HAP-1 (cell line): ENCODE measurements around the gene KRT9.

Source experiments
- DNase-seq, 2 experiments: peaks; one replicate each; pipeline ENCODE4 v3.0.0-alpha.2; 2016 to 2020; ENCODE audit warnings: low spot score in 2 of 2
- H3K27me3 ChIP-seq: fragments of 250-450 bp; sonication (Bioruptor Pico); 2 replicates; pipeline ENCODE4 v1.5.1; 2020; ENCODE audit warnings: low read depth, mild to moderate bottlenecking, moderate library complexity
- H3K36me3 ChIP-seq: fragments of 250-450 bp; sonication (Bioruptor Pico); replicated peaks from 2 replicates; pipeline ENCODE4 v1.5.1; 2020; ENCODE audit warnings: mild to moderate bottlenecking
- H3K4me1 ChIP-seq: fragments of 250-450 bp; sonication (Bioruptor Pico); 2 replicates; pipeline ENCODE4 v1.5.1; 2020; ENCODE audit warnings: mild to moderate bottlenecking
- H3K4me3 ChIP-seq: fragments of 250-450 bp; sonication (Bioruptor Pico); 2 replicates; pipeline ENCODE4 v1.5.1; 2020; ENCODE audit warnings: mild to moderate bottlenecking, moderate library complexity
- H3K9me3 ChIP-seq: fragments of 250-450 bp; sonication (Bioruptor Pico); 2 replicates; pipeline ENCODE4 v1.5.1; 2020; ENCODE audit warnings: mild to moderate bottlenecking, moderate library complexity
- in situ Hi-C: fragments of 300-500 bp; cut with MboI; formaldehyde crosslinking; loops from 3 replicates; pipeline ENCODE4 v1.14.3; 2020; ENCODE audit warnings: low sequenced_read_pairs, inconsistent platforms, mixed read lengths

The KRT9 gene

DNA sequence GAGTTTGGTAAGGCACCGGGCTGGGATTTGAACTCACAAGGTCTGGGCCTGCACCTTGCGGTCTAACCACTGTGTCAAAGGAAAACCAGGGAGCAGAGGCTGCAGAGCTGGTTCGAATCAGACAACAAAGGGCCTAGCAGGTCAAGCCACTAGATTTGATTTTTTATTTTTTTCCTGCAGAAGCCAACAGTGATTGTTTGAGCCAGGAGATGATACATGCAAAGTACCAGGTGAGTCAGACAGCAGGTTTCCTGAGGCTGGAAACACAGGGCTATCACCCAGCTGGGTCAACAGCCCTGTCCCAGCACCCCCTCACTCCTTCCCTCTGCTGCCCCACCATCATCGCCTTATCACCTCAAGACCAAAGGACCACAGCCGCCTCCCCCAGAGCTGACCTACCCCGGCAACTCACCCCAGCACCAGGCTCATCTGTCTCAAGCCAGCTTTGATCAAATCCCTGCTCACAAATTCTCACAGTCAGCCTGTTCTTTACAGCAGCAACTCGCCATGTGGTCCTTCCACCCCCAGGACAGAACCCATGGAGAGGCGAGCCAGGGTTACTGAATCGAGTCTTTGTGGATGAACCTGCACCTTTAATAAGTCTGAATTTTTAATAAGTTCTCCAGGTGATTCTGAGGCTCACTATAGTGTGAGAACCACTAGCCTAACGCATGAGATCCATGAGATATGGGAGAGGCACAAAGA is 30.8 kb downstream of the KRT9 start:
- H3K36me3 ChIP-seq = no peaks in the 10 kb centered on the region
- no peaks in the 10 kb centered on the region for H3K9me3 ChIP-seq
- no peaks in the 10 kb centered on the region for H3K27me3 ChIP-seq
- in situ Hi-C loops = no loop called here
- DNase-seq = no peak
- no peaks in the 10 kb centered on the region for H3K4me1 ChIP-seq
- H3K4me3 ChIP-seq = no peak overlapping the region

DNA sequence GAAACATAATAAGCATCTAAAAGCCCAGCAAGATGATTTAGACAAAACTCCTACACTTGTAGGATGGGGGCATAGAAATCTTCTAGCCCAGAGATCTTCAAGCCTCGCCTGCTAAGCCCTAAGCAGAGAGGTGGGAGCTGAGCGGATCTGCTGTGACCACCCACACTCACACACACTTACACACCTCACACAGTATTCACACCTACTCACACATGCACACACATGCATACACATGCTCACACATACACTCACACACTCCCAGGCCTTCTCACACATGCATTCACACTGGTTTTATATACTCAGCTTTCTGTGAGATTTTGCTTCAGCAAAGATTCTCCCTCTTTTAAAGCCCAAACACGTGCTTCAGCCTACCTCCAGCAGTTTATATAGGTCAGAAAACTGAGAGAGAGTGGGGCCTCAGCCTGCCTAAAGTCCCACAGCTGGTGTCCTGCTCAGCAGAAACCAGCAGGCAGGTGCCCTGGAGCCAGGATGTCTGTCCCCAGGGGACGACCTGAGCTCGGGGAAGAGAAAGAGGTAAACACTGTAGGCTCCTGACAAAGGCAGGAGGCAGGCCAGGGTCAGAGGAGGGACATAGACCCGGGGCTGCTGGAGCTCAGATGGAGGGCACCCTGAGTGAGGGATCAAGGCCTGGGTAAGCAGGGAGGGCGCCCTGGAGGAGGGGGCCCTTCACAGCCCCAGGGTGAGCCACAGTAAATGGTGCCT is 31.7 kb downstream of the KRT9 start:
- H3K36me3 ChIP-seq = no peaks in the 10 kb centered on the region
- DNase-seq = no peak
- no peak overlapping the region for H3K4me3 ChIP-seq
- H3K9me3 ChIP-seq = no peaks in the 10 kb centered on the region
- H3K4me1 ChIP-seq = no peaks in the 10 kb centered on the region
- in situ Hi-C loops = no loop called here
- 0 out of 2 replicates have a peak, but pooled peaks cover 4% of the 10 kb centered on the region for H3K27me3 ChIP-seq

GRCh38 chr17:41539071-41539492 is 32.8 kb downstream of the KRT9 start:
- H3K27me3 ChIP-seq = 0 out of 2 replicates have a peak, but pooled peaks cover 4% of the 10 kb centered on the region
- no peaks in the 10 kb centered on the region for H3K36me3 ChIP-seq
- in situ Hi-C loops = no loop called here
- H3K4me1 ChIP-seq = no peaks in the 10 kb centered on the region
- no peak overlapping the region for H3K4me3 ChIP-seq
- no peaks in the 10 kb centered on the region for H3K9me3 ChIP-seq
- DNase-seq = no peak

- DNase-seq = no peak
- in situ Hi-C loops = no loop called here
- H3K27me3 ChIP-seq = 0 out of 2 replicates have a peak, but pooled peaks cover 4% of the 10 kb centered on the region
- no peaks in the 10 kb centered on the region for H3K36me3 ChIP-seq
- no peak overlapping the region for H3K4me3 ChIP-seq
- no peaks in the 10 kb centered on the region for H3K9me3 ChIP-seq
- no peaks in the 10 kb centered on the region for H3K4me1 ChIP-seq
These were observed 33.3 kb downstream of the KRT9 start for GRCh38 chr17:41538565-41538991.

DNA sequence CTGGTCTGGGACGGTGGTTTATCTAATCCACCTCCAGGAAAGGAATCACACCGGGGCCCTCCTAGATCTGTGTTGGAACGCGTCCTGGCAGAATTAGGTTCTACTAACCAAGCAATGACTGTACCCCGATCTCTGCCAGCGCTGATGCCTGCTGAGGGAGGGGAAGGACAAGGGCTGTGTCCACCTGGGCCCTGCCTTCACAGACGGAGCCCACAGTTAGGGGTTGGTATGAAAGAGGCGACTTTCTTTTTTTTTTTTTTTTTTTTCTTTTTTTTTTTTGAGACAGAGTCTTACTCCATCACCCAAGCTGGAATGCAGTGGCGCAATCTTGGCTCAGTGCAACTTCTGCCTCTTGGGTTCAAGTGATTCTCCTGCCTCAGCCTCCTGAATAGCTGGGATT is 33.9 kb downstream of the KRT9 start:
- H3K36me3 ChIP-seq = no peaks in the 10 kb centered on the region
- H3K4me3 ChIP-seq = no peak overlapping the region
- H3K9me3 ChIP-seq = no peaks in the 10 kb centered on the region
- no peaks in the 10 kb centered on the region for H3K4me1 ChIP-seq
- H3K27me3 ChIP-seq = 0 out of 2 replicates have a peak, but pooled peaks cover 4% of the 10 kb centered on the region
- in situ Hi-C loops = no loop called here
- no peak for DNase-seq

GRCh38 chr17:41537614-41537954 is 34.3 kb downstream of the KRT9 start:
- in situ Hi-C loops = no loop called here
- no peak overlapping the region for H3K4me3 ChIP-seq
- H3K27me3 ChIP-seq = peaks cover 7% of the 10 kb centered on the region; the same call in 1 of the 2 replicates
- no peaks in the 10 kb centered on the region for H3K9me3 ChIP-seq
- no peaks in the 10 kb centered on the region for H3K4me1 ChIP-seq
- DNase-seq = no peak
- no peaks in the 10 kb centered on the region for H3K36me3 ChIP-seq

- no peaks in the 10 kb centered on the region for H3K4me1 ChIP-seq
- in situ Hi-C loops = no loop called here
These were observed 34.9 kb downstream of the KRT9 start for GRCh38 chr17:41536741-41537613.

DNA sequence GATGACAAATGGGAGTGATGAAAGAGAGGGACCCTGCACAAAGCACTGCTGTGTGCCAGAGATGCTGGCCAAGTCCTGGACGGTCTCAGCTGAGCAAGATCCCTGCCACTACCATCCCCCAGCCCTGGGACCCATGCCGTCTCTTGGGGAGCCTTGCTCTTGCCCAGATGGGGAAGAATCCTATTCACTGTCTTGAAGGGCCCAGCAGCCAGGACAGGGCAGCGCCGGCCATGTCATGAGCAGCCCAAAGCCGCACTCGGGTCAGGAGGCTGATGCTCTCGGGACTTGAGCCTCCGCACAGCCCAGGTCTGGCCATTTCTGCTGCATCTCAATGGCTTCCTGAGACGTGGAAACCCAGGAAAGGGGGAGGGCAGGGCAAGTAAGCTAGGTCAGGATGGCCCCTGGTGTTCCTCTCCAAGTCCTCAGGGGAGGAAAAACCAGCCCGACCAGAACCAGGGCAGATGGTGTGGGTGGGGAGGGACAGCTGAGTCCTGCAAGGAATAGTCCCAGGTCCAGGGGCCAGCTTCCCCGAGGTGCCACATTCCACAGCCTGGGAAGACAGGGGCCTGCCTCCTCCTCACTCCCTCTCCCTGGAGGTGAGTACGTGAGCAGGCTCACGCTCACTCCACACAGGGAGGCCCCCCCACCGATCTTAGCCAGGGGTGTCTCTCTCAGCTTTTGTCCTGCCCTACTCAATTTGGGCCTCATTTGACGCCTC is 35.9 kb downstream of the KRT9 start:
- Histone ChIP-seq H3K27me3 (peaks cover 14% of the 10 kb centered on the region; the same call in 1 of the 2 replicates), H3K36me3 (no peaks in the 10 kb centered on the region), H3K4me3 (no peak overlapping the region), H3K4me1 (no peaks in the 10 kb centered on the region), H3K9me3 (no peaks in the 10 kb centered on the region)
- no peak for DNase-seq
- in situ Hi-C loops = no loop called here

More at GRCh38 chr17:41536741-41537613, 34.9 kb downstream of the KRT9 start:
- Histone ChIP-seq H3K4me3 (no peak overlapping the region), H3K9me3 (no peaks in the 10 kb centered on the region), H3K27me3 (peaks cover 9% of the 10 kb centered on the region; the same call in 1 of the 2 replicates), H3K36me3 (no peaks in the 10 kb centered on the region)
- DNase-seq = no peak

DNA sequence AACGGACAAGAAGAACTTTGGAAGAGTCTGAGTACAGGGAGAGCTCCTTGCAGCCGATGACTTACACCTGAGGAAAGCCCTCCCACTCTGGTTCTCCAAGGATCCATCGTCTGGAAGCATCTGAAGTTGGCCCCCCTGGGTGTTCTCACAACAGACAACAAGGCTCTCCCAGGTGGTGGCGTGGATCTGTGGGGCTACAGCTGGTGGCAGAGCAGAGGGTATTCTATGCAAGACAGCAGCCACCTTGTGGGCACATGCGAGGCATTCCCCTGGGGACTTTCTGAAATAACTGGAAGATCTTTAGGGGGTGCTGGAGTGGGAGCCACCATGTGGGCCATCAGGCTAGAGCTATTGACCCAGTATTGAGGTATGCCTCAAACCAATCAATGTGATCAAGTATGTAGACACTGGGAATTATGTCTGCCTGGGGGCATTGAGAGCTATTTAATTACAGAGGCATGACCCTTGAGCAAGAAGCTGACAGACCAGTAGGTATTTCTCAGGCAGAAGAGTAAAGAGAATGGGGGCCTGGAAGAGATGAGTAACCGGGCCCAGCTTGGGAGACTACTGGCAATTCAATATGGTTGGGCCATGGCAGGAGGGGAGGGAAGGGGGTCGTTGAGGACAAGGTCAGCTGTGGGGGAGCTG is 36.8 kb downstream of the KRT9 start:
- H3K4me3 ChIP-seq = no peak overlapping the region
- no peaks in the 10 kb centered on the region for H3K9me3 ChIP-seq
- H3K36me3 ChIP-seq = no peaks in the 10 kb centered on the region
- H3K27me3 ChIP-seq = peaks cover 14% of the 10 kb centered on the region; the same call in 1 of the 2 replicates
- H3K4me1 ChIP-seq = no peaks in the 10 kb centered on the region
- no peak for DNase-seq
- in situ Hi-C loops = no loop called here

GRCh38 chr17:41533613-41534012 is 38.2 kb downstream of the KRT9 start:
- Histone ChIP-seq H3K27me3 (peaks cover 16% of the 10 kb centered on the region; the same call in 1 of the 2 replicates), H3K4me3 (no peak overlapping the region), H3K36me3 (no peaks in the 10 kb centered on the region), H3K4me1 (no peaks in the 10 kb centered on the region), H3K9me3 (no peaks in the 10 kb centered on the region)
- no peak for DNase-seq
- in situ Hi-C loops = no loop called here

DNA sequence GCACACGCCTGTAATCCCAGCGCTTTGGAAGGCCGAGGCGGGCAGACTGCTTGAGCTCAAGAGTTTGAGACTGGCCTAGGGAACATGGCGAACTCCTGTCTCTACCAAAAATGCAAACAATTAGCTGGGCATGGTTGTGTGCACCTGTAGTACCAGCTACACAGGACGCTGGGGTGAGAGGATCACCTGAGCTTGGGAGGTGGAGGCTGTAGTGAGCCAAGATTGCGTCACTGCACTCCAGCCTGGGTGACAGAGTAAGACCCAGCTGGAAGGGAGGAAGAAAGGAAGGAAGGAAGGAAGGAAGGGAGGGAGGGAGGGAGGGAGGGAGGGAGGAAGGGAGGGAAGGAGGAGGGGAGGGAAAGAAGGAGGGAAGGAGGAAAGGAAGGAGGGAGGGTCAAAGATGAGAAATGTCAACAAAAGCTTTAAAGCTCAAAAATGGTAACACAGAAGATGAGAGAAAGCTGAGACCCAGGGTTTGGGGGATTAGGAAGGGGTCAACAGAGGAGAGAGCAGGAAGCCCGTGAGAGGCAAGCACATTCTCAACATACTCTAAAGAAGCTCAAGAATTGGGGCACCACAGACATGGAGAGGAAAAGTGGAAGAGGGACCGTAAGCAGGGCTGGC is 38.8 kb downstream of the KRT9 start:
- Histone ChIP-seq H3K27me3 (peaks cover 16% of the 10 kb centered on the region; the same call in 1 of the 2 replicates), H3K4me1 (no peaks in the 10 kb centered on the region), H3K36me3 (no peaks in the 10 kb centered on the region), H3K4me3 (no peak overlapping the region), H3K9me3 (no peaks in the 10 kb centered on the region)
- in situ Hi-C loops = no loop called here
- DNase-seq = no peak

DNA sequence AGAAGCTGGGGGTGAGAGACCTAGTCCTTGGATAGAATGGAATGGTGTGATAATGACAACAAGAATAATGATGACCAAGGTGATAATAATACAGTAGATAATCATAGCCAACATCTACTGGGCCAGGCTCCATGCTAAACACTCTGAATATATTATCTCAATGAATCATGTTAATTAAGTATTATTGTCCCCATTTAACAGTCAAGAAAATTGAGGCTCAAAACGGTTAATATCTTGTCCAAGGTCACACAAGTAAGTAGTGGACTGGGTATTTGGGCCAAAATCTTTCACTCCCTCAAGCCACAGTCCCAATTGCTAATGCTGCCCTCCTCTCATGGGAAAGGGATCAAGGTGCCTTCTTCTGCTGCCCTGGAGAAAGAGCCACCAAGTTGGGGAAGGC is 39.9 kb downstream of the KRT9 start:
- DNase-seq = no peak
- Histone ChIP-seq H3K27me3 (peaks cover 16% of the 10 kb centered on the region; the same call in 1 of the 2 replicates), H3K9me3 (no peaks in the 10 kb centered on the region), H3K4me1 (no peaks in the 10 kb centered on the region), H3K4me3 (no peak overlapping the region), H3K36me3 (no peaks in the 10 kb centered on the region)
- in situ Hi-C loops = no loop called here
